ENCODE data around the gene HCLS1. TPM values are rescaled to one million over a fixed set of nuclear protein-coding genes. Genes with fewer than 3 reads are reported as not detected.

The HCLS1 gene, protein sequence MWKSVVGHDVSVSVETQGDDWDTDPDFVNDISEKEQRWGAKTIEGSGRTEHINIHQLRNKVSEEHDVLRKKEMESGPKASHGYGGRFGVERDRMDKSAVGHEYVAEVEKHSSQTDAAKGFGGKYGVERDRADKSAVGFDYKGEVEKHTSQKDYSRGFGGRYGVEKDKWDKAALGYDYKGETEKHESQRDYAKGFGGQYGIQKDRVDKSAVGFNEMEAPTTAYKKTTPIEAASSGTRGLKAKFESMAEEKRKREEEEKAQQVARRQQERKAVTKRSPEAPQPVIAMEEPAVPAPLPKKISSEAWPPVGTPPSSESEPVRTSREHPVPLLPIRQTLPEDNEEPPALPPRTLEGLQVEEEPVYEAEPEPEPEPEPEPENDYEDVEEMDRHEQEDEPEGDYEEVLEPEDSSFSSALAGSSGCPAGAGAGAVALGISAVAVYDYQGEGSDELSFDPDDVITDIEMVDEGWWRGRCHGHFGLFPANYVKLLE
- 4.0 and 6.5 TPM in 2 replicates for total RNA-seq

DNA sequence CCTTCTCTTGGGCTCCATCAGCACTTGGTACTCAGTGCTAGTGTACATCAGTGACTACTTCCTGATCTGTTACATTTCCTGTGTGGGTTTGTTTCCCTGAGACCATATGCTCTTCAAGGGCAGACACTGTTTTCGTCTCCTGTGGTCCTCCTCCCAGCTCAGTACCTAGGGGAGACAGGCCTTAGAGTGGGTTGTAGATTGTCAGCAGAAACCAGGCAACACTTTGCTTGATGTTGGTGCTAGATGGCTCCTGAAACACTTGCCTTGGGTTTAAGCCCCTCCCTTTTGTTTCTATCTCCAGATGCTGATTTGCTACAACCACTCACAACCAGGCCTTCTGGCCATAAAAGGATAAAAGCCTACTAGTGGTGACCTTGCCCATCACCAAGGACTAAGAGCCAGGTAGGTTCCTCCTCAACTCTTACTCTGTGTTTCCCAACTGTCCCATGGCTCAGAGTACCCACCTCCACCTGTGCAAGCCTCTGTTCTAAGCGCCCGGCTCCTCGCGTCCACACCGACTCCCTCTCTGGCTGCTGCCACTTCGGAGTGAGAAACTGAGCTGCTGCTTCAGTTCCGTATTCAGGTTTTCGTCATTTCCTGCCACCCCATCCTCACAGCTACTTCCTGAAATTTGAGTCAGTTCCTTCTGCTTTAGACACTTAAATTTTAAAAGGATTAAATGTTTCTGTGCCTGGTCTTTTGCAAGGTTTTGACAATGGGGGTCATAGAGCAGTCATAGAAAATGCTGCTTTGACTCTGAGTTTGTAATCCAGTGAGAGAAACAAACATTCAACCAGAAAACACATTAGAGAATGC is at the start of gene HCLS1:
HCLS1 (minus strand) TSS at position 548 of the 816 bp plus-strand sequence. CDS start 2,556 bp downstream, outside the sequence.

DNA sequence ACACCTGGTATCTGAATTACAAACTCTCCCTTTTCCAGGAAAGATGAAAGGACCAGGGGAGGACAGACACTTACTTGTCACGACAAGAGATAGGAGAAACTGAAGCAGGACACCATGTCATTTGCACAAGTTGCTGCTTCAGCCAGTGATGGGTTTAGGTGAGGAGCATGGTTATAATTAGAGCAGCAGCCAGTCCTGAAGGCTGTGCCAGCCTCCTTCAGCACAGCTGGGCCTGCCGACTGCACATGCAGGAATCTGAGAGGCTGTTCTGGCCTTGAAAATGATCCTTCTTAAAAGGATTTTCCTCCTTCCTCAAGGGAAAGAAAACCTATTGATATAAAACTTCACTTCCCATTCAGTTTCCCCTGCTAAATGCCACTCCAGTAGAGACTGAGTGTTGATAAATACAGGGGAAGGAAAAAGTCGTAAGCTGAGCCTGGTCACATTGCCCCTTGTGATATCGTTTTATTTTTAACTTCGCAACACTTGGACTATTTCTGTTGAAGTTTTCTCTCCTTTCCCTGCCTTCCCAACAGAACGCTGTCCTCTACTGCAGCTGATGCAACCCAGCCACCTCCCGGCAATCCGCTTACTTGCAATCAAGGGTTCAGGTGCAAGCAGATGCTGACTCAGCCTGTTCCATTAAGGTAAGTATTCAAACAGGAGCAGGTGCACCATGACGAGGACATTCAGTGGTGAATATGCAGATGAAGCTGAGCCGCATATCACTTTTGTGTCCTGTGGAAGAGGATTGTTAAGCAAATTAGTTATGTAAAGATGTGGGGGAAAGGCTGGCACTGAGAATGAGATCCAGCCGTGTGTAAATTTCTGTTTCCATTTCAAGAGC is 67.6 kb downstream of the HCLS1 start, which contains the start of gene FBXO40:
FBXO40 (plus strand) TSS at position 524 of the 847 bp plus-strand sequence. CDS start 27,197 bp downstream, outside the sequence.

Small RNAs within 50 kb of the gene (small RNA-seq; reads per million reads assigned to genes)
- gene RNU4-62P: not detected

Other genes with a start within 250 kb of the HCLS1 start
- gene POLQ, start 114.9 kb downstream of the HCLS1 start, total RNA-seq: 2.5 and 4.5 TPM in 2 replicates
- not detected in 2 replicates for gene ARGFX, start 93.0 kb downstream of the HCLS1 start, total RNA-seq
- not detected in 2 replicates for gene FBXO40, start 67.5 kb downstream of the HCLS1 start, total RNA-seq
- gene GOLGB1, start 88.8 kb upstream of the HCLS1 start, total RNA-seq: 72.7 and 80.9 TPM in 2 replicates
- 20.1 and 20.9 TPM in 2 replicates for gene IQCB1, start 174.2 kb upstream of the HCLS1 start, total RNA-seq
- 0.97 and 1.0 TPM in 2 replicates for gene EAF2, start 174.3 kb upstream of the HCLS1 start, total RNA-seq
- gene SLC15A2, start 233.5 kb upstream of the HCLS1 start, total RNA-seq: 0.13 and 0.97 TPM in 2 replicates